HG02840 (cell line): Measurements from ENCODE around the gene UBTF.

Source experiments
- ATAC-seq: cut with Tn5 transposase; IDR thresholded peaks from one replicate; pipeline ENCODE4 v1.9.1; 2021; ENCODE audit warnings: mild to moderate bottlenecking, moderate library complexity, moderate number of reproducible peaks; ENCODE audit not compliant: unreplicated experiment, low FRiP score

UBTF gene

GRCh38 chr17:44199553-44200477, 19.7 kb downstream of the UBTF start, which contains the start of gene ATXN7L3:
TSS of gene ATXN7L3 (minus strand) at chr17:44199884. CDS start at chr17:44198070, 1,814 bp downstream.
- ATAC-seq = peak; percentile 66

GRCh38 chr17:44198721-44199552, 20.5 kb downstream of the UBTF start:
- ATAC-seq = peak; percentile 12

- ATAC-seq = no peak
Measured at GRCh38 chr17:44197980-44198720, 21.3 kb downstream of the UBTF start.

- no peak for ATAC-seq
Measured at GRCh38 chr17:44197107-44197506, 22.4 kb downstream of the UBTF start.

- ATAC-seq = no peak
Measured at GRCh38 chr17:44193326-44194084, 26.0 kb downstream of the UBTF start.

- no peak for ATAC-seq
Measured at GRCh38 chr17:44192750-44193149, 26.7 kb downstream of the UBTF start.

GRCh38 chr17:44191941-44192496, 27.5 kb downstream of the UBTF start:
- ATAC-seq = no peak

- no peak for ATAC-seq
Measured at GRCh38 chr17:44191369-44191768, 28.1 kb downstream of the UBTF start.

- ATAC-seq = no peak
Measured at GRCh38 chr17:44190481-44190880, 29.0 kb downstream of the UBTF start.

- no peak for ATAC-seq
Measured at GRCh38 chr17:44188576-44189403, 30.7 kb downstream of the UBTF start.

GRCh38 chr17:44187131-44187899, 32.2 kb downstream of the UBTF start:
- ATAC-seq = peak; percentile 50

- peak; percentile 91 for ATAC-seq
Measured at GRCh38 chr17:44186307-44187130, 33.0 kb downstream of the UBTF start, which contains the start of gene TMUB2. TSS of gene TMUB2 (plus strand) at chr17:44186972. CDS start at chr17:44187709, 737 bp downstream.

- no peak for ATAC-seq
Measured at GRCh38 chr17:44184212-44184810, 35.2 kb downstream of the UBTF start.

GRCh38 chr17:44183024-44183423, 36.5 kb downstream of the UBTF start:
- ATAC-seq = no peak

GRCh38 chr17:44178133-44178532, 41.3 kb downstream of the UBTF start:
- no peak for ATAC-seq

- ATAC-seq = no peak
Measured at GRCh38 chr17:44177640-44178039, 41.8 kb downstream of the UBTF start.
